ENCODE data around the gene CAPZA1.

CAPZA1 gene

DNA sequence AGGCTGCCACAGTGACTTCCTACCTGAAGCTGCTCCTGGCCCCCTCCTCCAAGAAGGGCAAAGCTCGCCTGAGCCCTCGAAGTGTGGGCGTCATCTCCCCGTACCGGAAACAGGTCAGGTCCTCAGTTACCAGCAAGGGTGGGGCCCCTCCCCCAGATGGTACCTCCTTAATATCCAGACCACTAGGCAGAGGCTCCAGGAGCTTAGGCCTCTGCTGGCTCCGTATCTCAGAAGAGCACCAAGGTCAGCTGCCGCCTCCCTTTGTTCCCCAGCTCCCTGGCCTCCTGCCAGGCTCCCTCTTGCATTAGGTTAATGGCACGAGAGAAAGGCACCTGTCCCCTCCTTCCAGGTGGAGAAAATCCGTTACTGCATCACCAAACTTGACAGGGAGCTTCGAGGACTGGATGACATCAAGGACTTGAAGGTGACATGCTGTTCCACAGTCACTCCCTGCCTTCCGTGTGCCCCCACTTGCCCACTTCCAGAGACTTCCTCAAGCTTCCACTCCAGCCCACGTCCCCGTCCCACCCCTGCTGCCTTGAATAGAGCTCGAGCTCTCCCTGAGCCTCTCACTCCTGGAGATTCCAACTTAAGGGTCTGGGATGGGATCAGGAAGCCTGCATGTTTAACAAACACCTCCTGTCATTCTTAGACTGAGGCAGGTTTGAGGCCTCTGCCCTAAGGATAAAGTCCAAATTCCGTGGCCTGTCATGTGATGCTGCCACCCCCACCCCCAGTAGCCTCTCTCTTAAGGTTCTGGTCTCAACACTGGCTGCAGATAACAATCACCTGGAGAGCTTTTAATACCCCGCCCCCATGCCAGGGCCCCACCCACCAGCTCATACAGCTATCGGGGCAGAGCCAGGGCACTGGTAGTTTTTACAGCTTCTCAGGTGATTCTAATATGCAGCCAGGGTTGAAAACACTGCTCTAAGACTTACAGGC lies 79.0 kb downstream of the CAPZA1 start:
- TF ChIP-seq EZH2phosphoT487 (IDR thresholded peaks at IDR 0.05; ENCODE audit: low read depth): no peak
- TF ChIP-seq, protein P1, sequence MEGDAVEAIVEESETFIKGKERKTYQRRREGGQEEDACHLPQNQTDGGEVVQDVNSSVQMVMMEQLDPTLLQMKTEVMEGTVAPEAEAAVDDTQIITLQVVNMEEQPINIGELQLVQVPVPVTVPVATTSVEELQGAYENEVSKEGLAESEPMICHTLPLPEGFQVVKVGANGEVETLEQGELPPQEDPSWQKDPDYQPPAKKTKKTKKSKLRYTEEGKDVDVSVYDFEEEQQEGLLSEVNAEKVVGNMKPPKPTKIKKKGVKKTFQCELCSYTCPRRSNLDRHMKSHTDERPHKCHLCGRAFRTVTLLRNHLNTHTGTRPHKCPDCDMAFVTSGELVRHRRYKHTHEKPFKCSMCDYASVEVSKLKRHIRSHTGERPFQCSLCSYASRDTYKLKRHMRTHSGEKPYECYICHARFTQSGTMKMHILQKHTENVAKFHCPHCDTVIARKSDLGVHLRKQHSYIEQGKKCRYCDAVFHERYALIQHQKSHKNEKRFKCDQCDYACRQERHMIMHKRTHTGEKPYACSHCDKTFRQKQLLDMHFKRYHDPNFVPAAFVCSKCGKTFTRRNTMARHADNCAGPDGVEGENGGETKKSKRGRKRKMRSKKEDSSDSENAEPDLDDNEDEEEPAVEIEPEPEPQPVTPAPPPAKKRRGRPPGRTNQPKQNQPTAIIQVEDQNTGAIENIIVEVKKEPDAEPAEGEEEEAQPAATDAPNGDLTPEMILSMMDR (IDR thresholded peaks at IDR 0.05; ENCODE audit: low read depth, low read length): no peak
- Histone ChIP-seq H3K4me1 (ENCODE audit: low read length) (no peaks in the 10 kb centered on the region), H3K4me3 (ENCODE audit: low read length) (no peak overlapping the region), H2AFZ (ENCODE audit: low read depth, low read length) (no peak overlapping the region), H3K27me3 (ENCODE audit: low read depth, low read length) (no peaks in the 10 kb centered on the region), H4K20me1 (ENCODE audit: insufficient read depth, low read length) (no peaks in the 10 kb centered on the region), H3K4me2 (ENCODE audit: low read length) (no peak overlapping the region), H3K9me3 (ENCODE audit: insufficient read depth, low read length) (no peaks in the 10 kb centered on the region), H3K27ac (ENCODE audit: low read length) (no peak overlapping the region), H3K79me2 (ENCODE audit: low read length) (no peaks in the 10 kb centered on the region), H3K36me3 (replicated peaks; ENCODE audit: low read depth, low read length) (no peaks in the 10 kb centered on the region), H3K9ac (ENCODE audit: low read length) (no peak overlapping the region)

DNA sequence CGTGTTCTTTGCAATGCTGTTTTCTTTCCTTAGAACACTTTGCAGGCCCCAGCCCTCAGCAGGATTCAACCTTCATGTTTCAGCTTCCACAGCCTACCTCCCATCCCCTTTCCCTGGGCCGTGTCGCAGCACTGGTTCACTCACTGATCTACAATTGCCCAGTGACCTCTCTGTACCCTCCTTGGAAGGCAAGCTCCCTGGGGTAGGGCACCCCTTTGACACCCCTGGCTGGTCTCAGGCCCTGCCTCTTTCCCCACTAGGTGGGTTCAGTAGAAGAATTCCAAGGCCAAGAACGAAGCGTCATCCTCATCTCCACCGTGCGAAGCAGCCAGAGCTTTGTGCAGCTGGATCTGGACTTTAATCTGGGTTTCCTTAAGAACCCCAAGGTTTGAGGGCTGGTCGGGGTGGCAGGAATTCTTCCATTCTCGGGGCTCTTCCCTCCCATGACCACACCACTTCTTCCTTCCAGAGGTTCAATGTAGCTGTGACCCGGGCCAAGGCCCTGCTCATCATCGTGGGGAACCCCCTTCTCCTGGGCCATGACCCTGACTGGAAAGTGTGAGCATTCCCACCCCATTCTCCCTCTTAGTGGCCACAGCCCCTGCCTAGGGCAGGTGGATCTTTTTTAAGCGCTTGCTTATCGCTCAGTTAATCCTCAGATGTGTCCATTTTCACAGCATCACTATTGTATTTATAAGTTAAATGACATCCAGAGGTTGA lies 80.0 kb downstream of the CAPZA1 start:
- TF ChIP-seq, protein P1 (IDR thresholded peaks at IDR 0.05; ENCODE audit: low read depth, low read length): no peak
- TF ChIP-seq EZH2phosphoT487 (IDR thresholded peaks at IDR 0.05; ENCODE audit: low read depth): no peak
- no peak overlapping the region for H3K27ac ChIP-seq (ENCODE audit: low read length)
- H3K9ac ChIP-seq (ENCODE audit: low read length): no peak overlapping the region
- no peaks in the 10 kb centered on the region for H3K79me2 ChIP-seq (ENCODE audit: low read length)
- H4K20me1 ChIP-seq (ENCODE audit: insufficient read depth, low read length): no peaks in the 10 kb centered on the region
- no peak overlapping the region for H3K4me2 ChIP-seq (ENCODE audit: low read length)
- H3K36me3 ChIP-seq (replicated peaks; ENCODE audit: low read depth, low read length): no peaks in the 10 kb centered on the region
- H3K4me1 ChIP-seq (ENCODE audit: low read length): peaks cover 4% of the 10 kb centered on the region
- no peak overlapping the region for H3K4me3 ChIP-seq (ENCODE audit: low read length)
- H3K27me3 ChIP-seq (ENCODE audit: low read depth, low read length): no peaks in the 10 kb centered on the region
- no peak overlapping the region for H2AFZ ChIP-seq (ENCODE audit: low read depth, low read length)
- no peaks in the 10 kb centered on the region for H3K9me3 ChIP-seq (ENCODE audit: insufficient read depth, low read length)

DNA sequence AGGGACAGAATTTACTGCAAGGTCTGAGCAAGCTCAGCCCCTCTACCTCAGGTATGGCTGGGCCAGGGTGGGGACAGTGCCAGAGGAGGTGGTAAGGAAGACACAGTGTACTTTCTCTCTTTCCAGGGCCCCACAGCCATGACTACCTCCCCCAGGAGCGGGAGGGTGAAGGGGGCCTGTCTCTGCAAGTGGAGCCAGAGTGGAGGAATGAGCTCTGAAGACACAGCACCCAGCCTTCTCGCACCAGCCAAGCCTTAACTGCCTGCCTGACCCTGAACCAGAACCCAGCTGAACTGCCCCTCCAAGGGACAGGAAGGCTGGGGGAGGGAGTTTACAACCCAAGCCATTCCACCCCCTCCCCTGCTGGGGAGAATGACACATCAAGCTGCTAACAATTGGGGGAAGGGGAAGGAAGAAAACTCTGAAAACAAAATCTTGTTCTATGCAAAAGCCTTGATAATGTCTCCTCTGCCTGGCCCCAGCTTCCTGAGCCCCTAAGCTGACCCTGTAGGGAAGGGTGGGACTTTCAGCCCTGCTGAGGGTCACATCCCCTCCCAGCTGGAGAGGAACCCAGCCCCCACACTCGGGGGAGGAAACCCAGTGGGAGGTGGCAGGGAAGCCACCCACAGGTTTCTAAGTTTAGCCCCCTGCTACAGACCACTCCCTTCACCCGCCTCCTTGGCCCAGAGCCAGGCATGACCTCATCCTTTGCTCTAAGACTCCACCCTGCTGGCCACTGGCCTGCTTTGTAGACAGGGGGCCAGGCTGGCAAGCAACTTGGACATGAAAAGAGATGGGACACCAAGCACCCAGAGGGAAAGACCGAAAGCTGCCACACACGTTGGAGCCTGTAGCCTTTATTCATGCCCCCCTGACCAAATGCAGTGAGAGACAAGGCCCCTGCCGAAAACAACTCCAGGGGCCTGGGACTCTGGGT lies 80.9 kb downstream of the CAPZA1 start:
- Histone ChIP-seq H3K4me3 (ENCODE audit: low read length) (no peak overlapping the region), H3K4me1 (ENCODE audit: low read length) (peaks cover 13% of the 10 kb centered on the region), H3K9me3 (ENCODE audit: insufficient read depth, low read length) (no peaks in the 10 kb centered on the region), H3K4me2 (ENCODE audit: low read length) (no peak overlapping the region), H2AFZ (ENCODE audit: low read depth, low read length) (no peak overlapping the region), H3K79me2 (ENCODE audit: low read length) (no peaks in the 10 kb centered on the region), H3K27ac (ENCODE audit: low read length) (no peak overlapping the region), H3K9ac (ENCODE audit: low read length) (no peak overlapping the region), H3K36me3 (replicated peaks; ENCODE audit: low read depth, low read length) (no peaks in the 10 kb centered on the region), H4K20me1 (ENCODE audit: insufficient read depth, low read length) (no peaks in the 10 kb centered on the region), H3K27me3 (ENCODE audit: low read depth, low read length) (no peaks in the 10 kb centered on the region)
- TF ChIP-seq, protein P1 (IDR thresholded peaks at IDR 0.05; ENCODE audit: low read depth, low read length): no peak
- no peak for TF ChIP-seq EZH2phosphoT487 (IDR thresholded peaks at IDR 0.05; ENCODE audit: low read depth)

All from OCI-LY3 (cell line).